CD4-positive, alpha-beta memory T cell (primary cell): Measurements from ENCODE around the gene NTN1. TPM values are rescaled to one million over a fixed set of nuclear protein-coding genes. Genes with fewer than 3 reads are reported as not detected.

ENCODE experiments used
- CTCF ChIA-PET: fragments of 350-600 bp; sonication (Branson Sonifier 250); formaldehyde crosslinking; loops from one replicate; lab custom pipeline; 2021; ENCODE audit warnings: inconsistent platforms; ENCODE audit not compliant: partially characterized antibody; lab: Charles Lee
- POLR2A ChIA-PET: fragments of 350-600 bp; sonication (Branson Sonifier 250); formaldehyde crosslinking; loops from one replicate; lab custom pipeline; 2021; ENCODE audit not compliant: partially characterized antibody; lab: Charles Lee
- DNase-seq, 5 donors: peaks; one replicate each; pipeline versions ENCODE4 v3.0.0 to v3.0.0-alpha.2; 2020 to 2022; ENCODE audit warnings: mixed read lengths in 1 of 5
- H3K27ac ChIP-seq: one replicate; pipeline ENCODE4 v1.7.0; 2013; ENCODE audit warnings: low read depth, low read length
- H3K27me3 ChIP-seq: 2 replicates; pipeline ENCODE4 v1.7.0; 2013; ENCODE audit warnings: mild to moderate bottlenecking, low read length, moderate library complexity; ENCODE audit not compliant: insufficient read depth
- H3K36me3 ChIP-seq: 2 replicates; pipeline ENCODE4 v1.7.0; 2013; ENCODE audit warnings: mild to moderate bottlenecking, low read length, moderate library complexity; ENCODE audit not compliant: insufficient read depth
- H3K4me1 ChIP-seq: 2 replicates; pipeline ENCODE4 v1.7.0; 2013; ENCODE audit warnings: mild to moderate bottlenecking, low read length, moderate library complexity; ENCODE audit not compliant: insufficient read depth
- H3K4me3 ChIP-seq, 2 donors: one replicate each; pipeline ENCODE4 v1.7.0; 2013; ENCODE audit warnings: low read length in 2 of 2, mild to moderate bottlenecking in 1 of 2
- H3K9me3 ChIP-seq, 2 donors: one replicate each; pipeline ENCODE4 v1.7.0; 2013; ENCODE audit warnings: low read length in 2 of 2, control low read depth in 1 of 2; ENCODE audit not compliant: control insufficient read depth in 1 of 2
- H3K27ac Mint-ChIP-seq, 7 donors: one replicate each; pipeline ENCODE4 v1.8.0; 2020 to 2021; ENCODE audit warnings: mixed read lengths in 7 of 7, mild to moderate bottlenecking in 6 of 7, inconsistent platforms in 3 of 7, moderate library complexity in 3 of 7
- H3K27me3 Mint-ChIP-seq, 2 donors: one replicate each; pipeline ENCODE4 v1.8.0; 2020 to 2021; ENCODE audit warnings: mixed read lengths in 2 of 2
- H3K36me3 Mint-ChIP-seq, 2 donors: one replicate each; pipeline ENCODE4 v1.8.0; 2020 to 2021; ENCODE audit warnings: mixed read lengths in 2 of 2, inconsistent platforms in 1 of 2, mild to moderate bottlenecking in 1 of 2
- H3K4me1 Mint-ChIP-seq, 4 donors: one replicate each; pipeline ENCODE4 v1.8.0; 2020 to 2021; ENCODE audit warnings: mixed read lengths in 4 of 4, mild to moderate bottlenecking in 1 of 4
- H3K4me3 Mint-ChIP-seq, 8 donors: one replicate each; pipeline ENCODE4 v1.8.0; 2020 to 2021; ENCODE audit warnings: mixed read lengths in 8 of 8, mild to moderate bottlenecking in 7 of 8, moderate library complexity in 6 of 8, inconsistent platforms in 3 of 8
- H3K9me3 Mint-ChIP-seq, 8 donors: one replicate each; pipeline ENCODE4 v1.8.0; 2020 to 2021; ENCODE audit warnings: mixed read lengths in 8 of 8, mild to moderate bottlenecking in 5 of 8, inconsistent platforms in 3 of 8, moderate library complexity in 1 of 8
- intact Hi-C: fragments of 100-400 bp; cut with micrococcal nuclease; formaldehyde crosslinking; loops from one replicate; pipeline ENCODE4 v1.15.1; 2023
- polyA plus RNA-seq, 2 donors: library from polyadenylated mRNA; unstranded; fragments of 300-500 nt; fragmentation: Illumina TruSeq; gene quantifications; one replicate each; pipeline ENCODE4 v1.2.3, GENCODE V29; 2021
- total RNA-seq, 2 experiments: library from RNA; stranded (reverse); gene quantifications; one replicate each; pipeline ENCODE4 v1.2.3, GENCODE V29; 2021

The NTN1 gene
- total and polyA plus RNA-seq, 4 experiments from 2014 or later: 0.02 TPM; not detected in 3

GRCh38 chr17:9206741-9207332 lies 185.5 kb downstream of the NTN1 start:
- no peaks in the 10 kb centered on the region for H3K36me3 ChIP-seq
- ChIA-PET POLR2A (no interaction called here), CTCF (no interaction called here)
- no peak for DNase-seq
- H3K4me1 ChIP-seq: no peaks in the 10 kb centered on the region
- no peak overlapping the region for H3K27ac Mint-ChIP-seq
- H3K4me3 Mint-ChIP-seq: no peak overlapping the region
- H3K27ac ChIP-seq: no peak overlapping the region
- H3K27me3 ChIP-seq: no peaks in the 10 kb centered on the region
- H3K4me3 ChIP-seq: no peak overlapping the region
- peaks cover 0 to 4% (median under 1%) of the 10 kb centered on the region in 4 donors for H3K4me1 Mint-ChIP-seq
- H3K9me3 Mint-ChIP-seq: no peaks in the 10 kb centered on the region
- peaks cover 0 to 1% of the 10 kb centered on the region in 2 donors for H3K27me3 Mint-ChIP-seq
- H3K36me3 Mint-ChIP-seq: no peaks in the 10 kb centered on the region
- intact Hi-C loops: no loop called here
- H3K9me3 ChIP-seq: no peaks in the 10 kb centered on the region

- Histone ChIP-seq H3K27ac (no peak overlapping the region), H3K9me3 (no peaks in the 10 kb centered on the region), H3K4me3 (no peak overlapping the region), H3K4me1 (no peaks in the 10 kb centered on the region), H3K27me3 (no peaks in the 10 kb centered on the region), H3K36me3 (no peaks in the 10 kb centered on the region)
- ChIA-PET POLR2A (no interaction called here), CTCF (interaction anchor here (1.4 kb wide), 1 partner anchor 7 kb away, joined by 4 read pairs; no protein-coding TSS in a partner anchor)
- Mint-ChIP-seq H3K36me3 (no peaks in the 10 kb centered on the region), H3K4me3 (no peak overlapping the region), H3K27me3 (peaks cover 0 to 1% of the 10 kb centered on the region in 2 donors), H3K27ac (no peak overlapping the region), H3K9me3 (peaks cover 0 to 2% (median 0%) of the 10 kb centered on the region in 8 donors), H3K4me1 (peaks cover 0 to 4% (median under 1%) of the 10 kb centered on the region in 4 donors)
- no peak for DNase-seq
- intact Hi-C loops: no loop called here
These were observed 187.2 kb downstream of the NTN1 start for GRCh38 chr17:9208381-9209105.

DNA sequence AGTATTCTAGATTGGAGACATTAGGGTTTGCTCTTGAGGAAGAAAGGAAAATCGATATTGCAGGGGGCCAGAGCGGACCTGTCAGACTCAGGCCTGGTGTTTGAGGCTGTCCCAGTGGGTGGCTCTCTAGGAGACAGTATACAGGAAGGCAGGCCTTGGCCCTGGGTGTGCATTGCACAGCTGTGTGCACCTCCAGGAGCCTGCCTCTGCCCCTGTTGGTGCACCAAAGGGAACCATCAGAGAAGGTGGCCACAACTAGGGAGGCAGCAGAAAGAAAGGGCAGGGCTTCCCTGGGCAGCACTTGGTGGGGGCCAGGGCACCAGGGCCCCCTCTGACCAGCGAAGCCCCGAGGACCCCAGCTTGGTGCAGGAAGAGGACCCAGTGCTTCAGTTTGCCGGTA lies 188.0 kb downstream of the NTN1 start:
- Histone ChIP-seq H3K4me1 (no peaks in the 10 kb centered on the region), H3K9me3 (no peaks in the 10 kb centered on the region), H3K27ac (no peak overlapping the region), H3K4me3 (no peak overlapping the region), H3K36me3 (no peaks in the 10 kb centered on the region), H3K27me3 (no peaks in the 10 kb centered on the region)
- H3K9me3 Mint-ChIP-seq: peaks cover 0 to 3% (median under 1%) of the 10 kb centered on the region in 8 donors
- intact Hi-C loops: no loop called here
- no peak overlapping the region for H3K4me3 Mint-ChIP-seq
- ChIA-PET POLR2A (no interaction called here), CTCF (interaction anchor here (1.4 kb wide), 1 partner anchor 8 kb away, joined by 4 read pairs; no protein-coding TSS in a partner anchor)
- peaks cover 0 to 2% (median 0%) of the 10 kb centered on the region in 4 donors for H3K4me1 Mint-ChIP-seq
- H3K27ac Mint-ChIP-seq: no peak overlapping the region
- peaks cover 0 to 1% of the 10 kb centered on the region in 2 donors for H3K27me3 Mint-ChIP-seq
- no peak for DNase-seq
- H3K36me3 Mint-ChIP-seq: no peaks in the 10 kb centered on the region

DNA sequence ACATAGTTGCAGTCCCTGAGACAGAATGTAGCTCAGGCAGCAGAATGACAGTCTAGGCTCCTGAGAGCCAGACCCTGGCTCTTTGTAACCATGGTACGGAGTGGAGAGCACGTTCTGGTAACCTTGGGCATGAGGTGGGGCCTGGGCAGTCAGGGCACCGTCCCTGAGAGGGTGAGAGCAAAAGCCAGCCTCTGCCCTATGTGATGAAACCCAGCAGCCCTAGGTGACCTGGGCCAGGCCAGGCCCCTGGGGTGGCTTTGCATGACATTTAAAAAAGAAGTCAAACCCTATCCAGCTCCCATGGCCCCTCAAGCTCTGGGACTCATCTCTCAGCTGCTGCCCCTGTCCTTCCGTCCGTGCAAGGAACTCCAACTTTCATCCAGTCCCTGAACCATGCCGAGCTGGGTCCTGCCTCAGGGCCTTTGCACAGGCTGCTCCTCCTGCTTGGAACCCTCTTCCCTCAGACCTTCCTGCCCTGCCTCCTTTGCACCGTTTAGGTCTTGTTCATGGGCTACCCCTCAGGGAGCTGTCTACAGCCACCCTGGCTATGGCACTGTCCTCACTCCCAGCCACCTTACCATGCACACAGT lies 188.6 kb downstream of the NTN1 start:
- Mint-ChIP-seq H3K4me1 (peaks cover 0 to 2% (median 0%) of the 10 kb centered on the region in 4 donors), H3K36me3 (no peaks in the 10 kb centered on the region), H3K4me3 (no peak overlapping the region), H3K9me3 (peaks cover 0 to 4% (median 2%) of the 10 kb centered on the region in 8 donors), H3K27ac (no peak overlapping the region), H3K27me3 (peaks cover 0 to 1% of the 10 kb centered on the region in 2 donors)
- Histone ChIP-seq H3K4me1 (no peaks in the 10 kb centered on the region), H3K27me3 (no peaks in the 10 kb centered on the region), H3K4me3 (no peak overlapping the region), H3K9me3 (no peaks in the 10 kb centered on the region), H3K36me3 (no peaks in the 10 kb centered on the region), H3K27ac (no peak overlapping the region)
- CTCF ChIA-PET: interaction anchor here (0.7 to 1.4 kb wide), 2 partner anchors 9 to 41 kb away, joined by 3 to 4 read pairs; no protein-coding TSS in a partner anchor
- POLR2A ChIA-PET: no interaction called here
- DNase-seq: no peak
- intact Hi-C loops: no loop called here

DNA sequence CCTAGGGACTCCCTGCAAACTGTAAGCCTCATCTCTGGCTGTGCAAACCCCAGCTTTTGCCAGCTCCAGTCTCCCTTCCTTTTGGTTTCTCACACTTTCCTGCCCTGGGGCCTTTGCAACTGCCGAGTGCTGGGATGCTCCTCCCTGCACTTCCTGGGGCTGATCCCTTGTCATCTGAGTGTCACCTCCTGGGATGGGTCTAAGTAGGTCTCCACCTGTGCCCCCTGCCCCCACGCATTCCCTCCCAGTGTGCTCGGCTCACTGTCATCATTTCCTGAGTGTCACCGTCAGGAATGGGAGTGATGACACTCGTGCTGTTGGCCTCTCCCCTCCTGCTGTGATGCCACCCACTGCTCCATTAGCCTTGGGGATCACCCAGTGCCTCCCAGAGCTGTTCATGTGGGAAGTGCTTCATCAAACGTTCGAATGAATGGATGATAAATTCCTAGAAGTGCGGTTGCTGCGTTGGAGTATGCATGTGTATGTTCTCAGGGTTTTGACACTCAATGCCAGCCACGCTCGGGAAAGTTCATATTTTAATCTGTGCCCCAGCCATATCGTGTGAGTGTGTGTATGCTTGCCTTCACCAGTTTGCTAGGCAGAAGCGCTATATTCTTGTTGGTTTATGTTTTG lies 189.9 kb downstream of the NTN1 start:
- H3K4me3 ChIP-seq: no peak overlapping the region
- H3K4me1 ChIP-seq: no peaks in the 10 kb centered on the region
- no peak overlapping the region for H3K27ac ChIP-seq
- H3K9me3 Mint-ChIP-seq: peaks cover 0 to 18% (median 14%) of the 10 kb centered on the region in 8 donors
- H3K4me1 Mint-ChIP-seq: peaks cover 0 to 2% (median 0%) of the 10 kb centered on the region in 4 donors
- ChIA-PET POLR2A (no interaction called here), CTCF (no interaction called here)
- H3K27ac Mint-ChIP-seq: peak overlapping the region in 1 of 7 donors; percentile 49
- H3K36me3 ChIP-seq: no peaks in the 10 kb centered on the region
- intact Hi-C loops: no loop called here
- no peak for DNase-seq
- H3K27me3 ChIP-seq: no peaks in the 10 kb centered on the region
- no peak overlapping the region for H3K4me3 Mint-ChIP-seq
- H3K36me3 Mint-ChIP-seq: peaks cover 3 to 9% of the 10 kb centered on the region in 2 donors
- H3K27me3 Mint-ChIP-seq: peaks cover 1 to 3% of the 10 kb centered on the region in 2 donors
- H3K9me3 ChIP-seq: peaks cover 0 to 7% of the 10 kb centered on the region in 2 donors

DNA sequence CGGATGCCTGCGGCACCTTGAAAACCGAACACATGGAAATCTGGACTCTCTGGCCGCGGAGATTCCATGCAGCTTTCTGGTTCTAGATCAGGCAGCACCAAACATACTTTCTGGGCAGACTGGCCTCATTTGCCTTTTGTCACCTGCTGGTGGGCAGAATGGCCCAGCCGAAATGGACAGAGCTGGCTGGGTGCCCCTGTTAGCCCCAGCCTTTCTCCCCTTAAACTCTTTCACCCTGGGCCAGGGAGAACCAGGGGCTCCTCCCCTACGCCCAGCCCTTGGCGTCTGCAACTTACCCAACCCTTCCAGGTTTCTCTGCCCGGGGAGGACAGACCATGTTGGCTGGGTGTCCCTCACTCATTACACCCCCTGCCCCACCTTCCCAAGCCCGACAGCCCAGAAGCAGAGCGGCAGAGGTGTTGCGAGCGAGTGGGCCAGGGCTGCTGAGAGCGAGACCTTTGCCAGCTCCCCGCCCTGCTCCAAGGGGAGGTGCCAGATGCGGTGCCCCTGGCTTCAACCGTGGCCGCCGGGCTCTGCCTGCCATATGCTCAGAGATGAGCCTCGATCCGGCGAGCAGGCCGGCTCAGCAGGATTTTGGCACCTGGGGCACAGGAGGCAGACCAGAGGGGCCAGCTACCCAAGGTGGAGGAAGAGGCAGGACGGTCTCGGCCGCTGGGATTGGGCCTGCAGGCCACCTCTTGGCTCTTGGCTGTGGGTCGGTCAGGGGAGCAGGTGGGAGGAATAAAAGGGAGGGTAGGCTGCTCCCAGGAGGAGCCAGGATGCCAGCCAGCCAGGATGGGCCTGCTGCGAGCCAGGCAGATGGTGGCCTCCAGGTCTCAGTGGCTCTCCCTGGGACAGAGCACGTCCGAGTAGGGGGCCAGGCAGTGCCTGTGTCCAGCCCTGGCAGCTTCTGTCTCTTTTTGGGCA lies 191.3 kb downstream of the NTN1 start:
- peaks cover 5 to 12% of the 10 kb centered on the region in 2 donors for H3K36me3 Mint-ChIP-seq
- DNase-seq: no peak
- no peak overlapping the region for H3K27ac Mint-ChIP-seq
- ChIA-PET CTCF (no interaction called here), POLR2A (no interaction called here)
- Histone ChIP-seq H3K36me3 (no peaks in the 10 kb centered on the region), H3K27me3 (no peaks in the 10 kb centered on the region), H3K9me3 (peaks cover 0 to 10% of the 10 kb centered on the region in 2 donors), H3K4me1 (no peaks in the 10 kb centered on the region), H3K4me3 (no peak overlapping the region), H3K27ac (no peak overlapping the region)
- H3K4me1 Mint-ChIP-seq: peaks cover 0 to 2% (median 0%) of the 10 kb centered on the region in 4 donors
- peaks cover 0 to 28% (median 24%) of the 10 kb centered on the region in 8 donors for H3K9me3 Mint-ChIP-seq
- intact Hi-C loops: no loop called here
- no peak overlapping the region for H3K4me3 Mint-ChIP-seq
- H3K27me3 Mint-ChIP-seq: peaks cover 0 to 10% of the 10 kb centered on the region in 2 donors
